HCT116 (cell line): Measurements from ENCODE around the gene ALK. TPM values are rescaled to one million over a fixed set of nuclear protein-coding genes. Genes with fewer than 3 reads are reported as not detected.

Experiments used
- ATAC-seq: fragments of 200-7000 bp; cut with Tn5 transposase; 2 replicates; pipeline ENCODE4 v1.9.1; 2020; ENCODE audit warnings: mild to moderate bottlenecking, moderate library complexity
- BruUV-seq: library from RNA; stranded (reverse); fragments of 400-500 nt; replicated peaks from 2 replicates; lab custom pipeline; 2021; lab: Mats Ljungman, UMichigan
- CTCF ChIA-PET: fragments of 300-600 bp; sonication (Branson Sonifier 250); formaldehyde crosslinking; loops from one replicate; lab custom pipeline; 2021; ENCODE audit warnings: antibody characterized with exemption; lab: Charles Lee
- POLR2A ChIA-PET: fragments of 300-600, 350-600 bp; sonication (Branson Sonifier 250); formaldehyde crosslinking; loops from one replicate; lab custom pipeline; 2021; ENCODE audit warnings: antibody characterized with exemption; lab: Charles Lee
- RAD21 ChIA-PET, 2 experiments: fragments of 300-600 bp; sonication (Branson Sonifier 250); formaldehyde crosslinking; loops; one replicate each; lab custom pipeline; 2023; ENCODE audit warnings: low total read pairs in 2 of 2; ENCODE audit not compliant: uncharacterized antibody in 2 of 2, unreplicated experiment in 2 of 2, low non-redundant PET in 1 of 2; lab: Charles Lee
- DNase-seq: peaks from one replicate; pipeline ENCODE4 v3.0.0-alpha.2; 2010; ENCODE audit warnings: low read depth, low spot score
- H2AFZ ChIP-seq: fragments of 200-600 bp; shearing (Covaris generic), sonication (generic); 2 replicates; pipeline ENCODE4 v1.6.1; 2017; ENCODE audit warnings: low read depth, mixed run types, mixed read lengths, antibody characterized with exemption, low read length; ENCODE audit not compliant: poor library complexity, severe bottlenecking
- H3K27ac ChIP-seq: 2 replicates; pipeline ENCODE4 v1.5.1; 2012; ENCODE audit warnings: low read depth, low read length
- H3K27me3 ChIP-seq: fragments of 200-600 bp; sonication (generic); 2 replicates; pipeline ENCODE4 v1.6.1; 2016; ENCODE audit warnings: mixed run types, low read length, mixed read lengths; ENCODE audit not compliant: insufficient read depth
- H3K36me3 ChIP-seq, 2 experiments: fragments of 200-500 bp in 1 of 2; fragments of 200-600 bp in 1 of 2; sonication (Bioruptor generic) in 1 of 2; sonication (generic) in 1 of 2; 2 replicates each; pipeline versions ENCODE4 v1.5.1 to v1.6.1; 2014 to 2016; ENCODE audit warnings: low read length in 2 of 2, inconsistent platforms in 1 of 2, mixed read lengths in 1 of 2, mixed run types in 1 of 2; ENCODE audit not compliant: insufficient read depth in 2 of 2, control insufficient read depth in 1 of 2
- H3K4me1 ChIP-seq, 2 experiments: fragments of 200-600 bp in 1 of 2; sonication (generic) in 1 of 2; 2 replicates each; pipeline versions ENCODE4 v1.5.1 to v1.6.1; 2012 to 2017; ENCODE audit warnings: low read length in 2 of 2, inconsistent platforms in 1 of 2, mild to moderate bottlenecking in 1 of 2, mixed read lengths in 1 of 2, mixed run types in 1 of 2, moderate library complexity in 1 of 2; ENCODE audit not compliant: insufficient read depth in 2 of 2, control insufficient read depth in 1 of 2
- H3K4me2 ChIP-seq: fragments of 200-600 bp; sonication (generic); 2 replicates; pipeline ENCODE4 v1.6.1; 2017; ENCODE audit warnings: mixed run types, low read length, mixed read lengths
- H3K4me3 ChIP-seq, 2 experiments: fragments of 200-600 bp in 1 of 2; sonication (generic) in 1 of 2; replicated peaks in 1 of 2; 2 replicates each; pipeline ENCODE4 v1.5.1; 2011 to 2016; ENCODE audit warnings: low read length in 2 of 2, control low read depth in 1 of 2, low read depth in 1 of 2, mild to moderate bottlenecking in 1 of 2, mixed read lengths in 1 of 2, mixed run types in 1 of 2
- H3K79me2 ChIP-seq: fragments of 200-600 bp; sonication (generic); 2 replicates; pipeline ENCODE4 v1.6.1; 2017; ENCODE audit warnings: mild to moderate bottlenecking, mixed run types, low read length, moderate library complexity, mixed read lengths; ENCODE audit not compliant: insufficient read depth
- H3K9ac ChIP-seq: fragments of 200-600 bp; sonication (generic); 2 replicates; pipeline ENCODE4 v1.6.1; 2016; ENCODE audit warnings: low read length, mixed read lengths
- H3K9me2 ChIP-seq: fragments of 200-600 bp; sonication (generic), shearing (Covaris generic); 2 replicates; pipeline ENCODE4 v1.6.1; 2017; ENCODE audit warnings: mixed run types, mild to moderate bottlenecking, moderate library complexity; ENCODE audit not compliant: insufficient read depth
- H3K9me3 ChIP-seq, 2 experiments: fragments of 200-500 bp in 1 of 2; fragments of 200-600 bp in 1 of 2; sonication (Bioruptor generic) in 1 of 2; sonication (generic) in 1 of 2; 2 replicates each; pipeline ENCODE4 v1.6.1; 2014 to 2017; ENCODE audit warnings: low read length in 2 of 2, mixed read lengths in 2 of 2, inconsistent platforms in 1 of 2, low read depth in 1 of 2, mild to moderate bottlenecking in 1 of 2, mixed run types in 1 of 2, moderate library complexity in 1 of 2; ENCODE audit not compliant: control insufficient read depth in 1 of 2, insufficient read depth in 1 of 2
- H4K20me1 ChIP-seq: fragments of 200-600 bp; sonication (generic), shearing (Covaris generic); 2 replicates; pipeline ENCODE4 v1.6.1; 2017; ENCODE audit warnings: mixed run types, mild to moderate bottlenecking, moderate library complexity; ENCODE audit not compliant: insufficient read depth
- ATF3 ChIP-seq: IDR thresholded peaks from 2 replicates; pipeline ENCODE4 v1.6.1; 2012
- CBX3 ChIP-seq: IDR thresholded peaks from 2 replicates; pipeline ENCODE4 v1.6.1; 2012; ENCODE audit warnings: low read depth
- CEBPB ChIP-seq: IDR thresholded peaks from 2 replicates; pipeline ENCODE4 v1.6.1; 2012; ENCODE audit warnings: low read depth
- CTCF ChIP-seq, 3 experiments: fragments of 200-600 bp in 1 of 3; sonication (generic) in 1 of 3; IDR thresholded peaks in 2 of 3; conservative IDR thresholded peaks in 1 of 3; 2 replicates each; pipeline ENCODE4 v1.5.1; 2012 to 2017; ENCODE audit warnings: low read depth in 2 of 3, low read length in 2 of 3, antibody characterized with exemption in 1 of 3, borderline replicate concordance in 1 of 3, control low read depth in 1 of 3, mild to moderate bottlenecking in 1 of 3, mixed read lengths in 1 of 3, mixed run types in 1 of 3, moderate library complexity in 1 of 3; ENCODE audit not compliant: insufficient read depth in 1 of 3
- ELF1 ChIP-seq: IDR thresholded peaks from 2 replicates; pipeline ENCODE4 v1.6.1; 2012; ENCODE audit warnings: low read depth, borderline replicate concordance
- EZH2 ChIP-seq: fragments of 200-600 bp; sonication (generic); IDR thresholded peaks from 2 replicates; pipeline ENCODE4 v1.6.1; 2017; ENCODE audit warnings: antibody characterized with exemption, mixed run types
- EZH2phosphoT487 ChIP-seq: fragments of 200-600 bp; IDR thresholded peaks from 2 replicates; pipeline ENCODE4 v1.6.1; 2018; ENCODE audit warnings: antibody characterized with exemption, borderline replicate concordance
- FOSL1 ChIP-seq: IDR thresholded peaks from 2 replicates; pipeline ENCODE4 v1.6.1; 2012; ENCODE audit warnings: low read depth
- JUND ChIP-seq: IDR thresholded peaks from 2 replicates; pipeline ENCODE4 v1.6.1; 2012
- MAX ChIP-seq: IDR thresholded peaks from 2 replicates; pipeline ENCODE4 v1.6.1; 2012
- POLR2A ChIP-seq: IDR thresholded peaks from 2 replicates; pipeline ENCODE4 v1.7.0; 2011; ENCODE audit warnings: borderline replicate concordance; ENCODE audit not compliant: insufficient read depth, insufficient read length; ENCODE audit errors: extremely low read depth
- POLR2AphosphoS5 ChIP-seq: IDR thresholded peaks from 2 replicates; pipeline ENCODE4 v1.6.1; 2011; ENCODE audit warnings: mild to moderate bottlenecking, low read depth, low read length, moderate library complexity
- RAD21 ChIP-seq: IDR thresholded peaks from 2 replicates; pipeline ENCODE4 v1.6.1; 2012; ENCODE audit warnings: low read depth, mild to moderate bottlenecking
- SIN3A ChIP-seq: IDR thresholded peaks from 2 replicates; pipeline ENCODE4 v1.6.1; 2012; ENCODE audit warnings: low read depth
- SP1 ChIP-seq: IDR thresholded peaks from 2 replicates; pipeline ENCODE4 v1.6.1; 2012; ENCODE audit warnings: low read depth
- SRF ChIP-seq: IDR thresholded peaks from 2 replicates; pipeline ENCODE4 v1.6.1; 2012; ENCODE audit warnings: low read depth
- YY1 ChIP-seq: IDR thresholded peaks from 2 replicates; pipeline ENCODE4 v1.6.1; 2011; ENCODE audit warnings: low read length, low read depth, moderate library complexity, mild to moderate bottlenecking; ENCODE audit not compliant: insufficient replicate concordance; ENCODE audit errors: extremely low read depth
- ZBTB33 ChIP-seq: IDR thresholded peaks from 2 replicates; pipeline ENCODE4 v1.6.1; 2011; ENCODE audit warnings: mild to moderate bottlenecking, low read length, moderate library complexity; ENCODE audit not compliant: insufficient replicate concordance; ENCODE audit errors: extremely low read depth
- ZFX ChIP-seq: fragments of 450-650 bp; IDR thresholded peaks from 2 replicates; pipeline ENCODE4 v1.6.1; 2017
- intact Hi-C: fragments of 100-400 bp; cut with micrococcal nuclease; formaldehyde crosslinking; loops from 2 replicates; pipeline ENCODE4 v1.10.0; 2022
- total RNA-seq: library from RNA; stranded (reverse); gene quantifications from one replicate; pipeline ENCODE4 v1.2.1, GENCODE V29; 2021; ENCODE audit not compliant: unreplicated experiment

The ALK gene
- total RNA-seq, 1 experiment from 2014 or later, result not detected

GRCh38 chr2:29236074-29236473 is 685.3 kb downstream of the ALK start:
- no peak for DNase-seq
- H3K79me2 ChIP-seq, result no peaks in the 10 kb centered on the region
- H3K27ac ChIP-seq, result no peak overlapping the region
- H3K9me2 ChIP-seq, result no peaks in the 10 kb centered on the region
- no peak overlapping the region for H2AFZ ChIP-seq
- ChIA-PET CTCF (no interaction called here), RAD21 (no interaction called here), POLR2A (no interaction called here)
- TF ChIP-seq MAX (no peak), ELF1 (no peak), POLR2A (no peak), ZBTB33 (no peak), CBX3 (no peak), SRF (no peak), RAD21 (no peak), ATF3 (no peak), CTCF (IDR thresholded peaks at IDR 0.05 in 2 of 3, conservative IDR thresholded peaks at IDR 0.05 in 1 of 3; ENCODE audit: borderline replicate concordance in 1 of 3, insufficient read depth in 1 of 3, low read depth in 2 of 3, low read length in 2 of 3) (no peak), ZFX (no peak), SIN3A (no peak), JUND (no peak), SP1 (no peak), CEBPB (no peak), FOSL1 (no peak), EZH2phosphoT487 (no peak), YY1 (no peak), EZH2 (no peak), POLR2AphosphoS5 (no peak)
- no peaks in the 10 kb centered on the region for H4K20me1 ChIP-seq
- no TSS peak for BruUV-seq
- H3K9ac ChIP-seq, result no peak overlapping the region
- H3K4me2 ChIP-seq, result no peak overlapping the region
- ATAC-seq, result no peak
- H3K27me3 ChIP-seq, result peaks cover 37% of the 10 kb centered on the region; the same call in 1 of the 2 replicates
- no peaks in the 10 kb centered on the region for H3K9me3 ChIP-seq
- H3K4me3 ChIP-seq, result no peak overlapping the region
- no peaks in the 10 kb centered on the region for H3K4me1 ChIP-seq
- intact Hi-C loops, result loop anchor here (5.0 kb wide), 2 partner anchors 96 to 836 kb away; no protein-coding TSS in a partner anchor
- no peaks in the 10 kb centered on the region for H3K36me3 ChIP-seq
